Right lobe of liver (tissue), 6 donors: ENCODE data around the gene NEURL1. TPM values are rescaled to one million over a fixed set of nuclear protein-coding genes. Genes with fewer than 3 reads are reported as not detected.

Source experiments
- ATAC-seq, 4 donors: fragments of 200-7000 bp; cut with Tn5 transposase; one replicate each; pipeline ENCODE4 v1.9.1; 2020; ENCODE audit warnings: mild to moderate bottlenecking in 4 of 4, moderate library complexity in 4 of 4
- DNase-seq, 3 donors: peaks; one replicate each; pipeline ENCODE4 v3.0.0-alpha.2; 2020
- H3K27ac ChIP-seq, 3 donors: fragments of 200-600 bp; one replicate each; pipeline ENCODE4 v1.8.0; 2022
- H3K27me3 ChIP-seq, 2 donors: fragments of 200-600 bp; one replicate each; pipeline ENCODE4 v1.8.0; 2022
- H3K36me3 ChIP-seq, 4 donors: fragments of 200-600 bp; sonication (generic) in 1 of 4; one replicate each; pipeline versions ENCODE4 v1.5.1 to v1.8.0; 2017 to 2022; ENCODE audit warnings: control low read depth in 1 of 4
- H3K4me1 ChIP-seq, 4 donors: fragments of 200-600 bp; sonication (generic) in 1 of 4; one replicate each; pipeline versions ENCODE4 v1.5.1 to v1.8.0; 2017 to 2022; ENCODE audit warnings: control low read depth in 1 of 4
- H3K4me3 ChIP-seq, 3 donors: fragments of 200-600 bp; one replicate each; pipeline ENCODE4 v1.8.0; 2022
- H3K9me3 ChIP-seq, 4 donors: fragments of 200-600 bp; sonication (generic) in 1 of 4; one replicate each; pipeline versions ENCODE4 v1.5.1 to v1.8.0; 2017 to 2022; ENCODE audit warnings: control low read depth in 1 of 4
- POLR2A ChIP-seq: fragments of 450-650 bp; IDR thresholded peaks from one replicate; pipeline ENCODE4 v1.6.1; 2017; ENCODE audit warnings: antibody characterized with exemption, mild to moderate bottlenecking
- WGBS: methylation state at CpG from one replicate; pipeline ENCODE4 v1.1.6; 2018; ENCODE audit warnings: low coverage, low lambda C conversion rate; ENCODE audit not compliant: insufficient coverage; ENCODE audit errors: missing lambda C conversion rate; 5-methylcytosine and 5-hydroxymethylcytosine counted together
- intact Hi-C, 2 donors: fragments of 100-400 bp; cut with DNase I; formaldehyde crosslinking; loops; one replicate each; pipeline versions ENCODE4 v1.11.2 to v1.14.1; 2022
- total RNA-seq, 6 experiments: library from RNA; depleted of rRNA in 2 of 6; stranded (reverse); fragments of >200 nt in 2 of 6; fragmentation: NEBNext Ultra II Directional in 3 of 6; extraction: Animal tissue kit (Norgen Biotek cat#: 25700) in 3 of 6; gene quantifications; one replicate each; pipeline versions ENCODE4 v1.1.0 to v1.2.4, GENCODE V29; 2016 to 2023
- TF ChIP-seq, protein P1 (sequence below), 4 donors: fragments of 200-600 bp in 3 of 4; fragments of 450-650 bp in 1 of 4; IDR thresholded peaks; one replicate each; pipeline versions ENCODE4 v1.5.1 to v1.8.0; 2016 to 2022; ENCODE audit warnings: antibody characterized with exemption in 4 of 4, mild to moderate bottlenecking in 2 of 4
- donor health status: DM: no; HTN: yes; CAD: no.
- donor health status: DM: no; HTN: no; CAD: no.
- donor health status: DM: no; HTN: no; CAD: no.
- donor health status: DM: no; HTN: yes; CAD: no.
- donor health status: DM: no; HTN: yes; CAD: no.

Gene NEURL1
- total RNA-seq, 6 experiments from 2014 or later: 0.10 to 1.6 (median 0.83) TPM; not detected in 1

GRCh38 chr10:103564776-103565520 lies 71.4 kb downstream of the NEURL1 start:
- Histone ChIP-seq H3K4me3 (no peak overlapping the region), H3K27ac (no peak overlapping the region), H3K27me3 (no peaks in the 10 kb centered on the region), H3K4me1 (no peaks in the 10 kb centered on the region), H3K36me3 (no peaks in the 10 kb centered on the region), H3K9me3 (no peaks in the 10 kb centered on the region)
- WGBS: 35% methylated on average over 4 of the region's 12 CpGs
- ATAC-seq (peak; percentile 38 to 46 (median 44)), DNase-seq (no peak)
- TF ChIP-seq, protein P1, sequence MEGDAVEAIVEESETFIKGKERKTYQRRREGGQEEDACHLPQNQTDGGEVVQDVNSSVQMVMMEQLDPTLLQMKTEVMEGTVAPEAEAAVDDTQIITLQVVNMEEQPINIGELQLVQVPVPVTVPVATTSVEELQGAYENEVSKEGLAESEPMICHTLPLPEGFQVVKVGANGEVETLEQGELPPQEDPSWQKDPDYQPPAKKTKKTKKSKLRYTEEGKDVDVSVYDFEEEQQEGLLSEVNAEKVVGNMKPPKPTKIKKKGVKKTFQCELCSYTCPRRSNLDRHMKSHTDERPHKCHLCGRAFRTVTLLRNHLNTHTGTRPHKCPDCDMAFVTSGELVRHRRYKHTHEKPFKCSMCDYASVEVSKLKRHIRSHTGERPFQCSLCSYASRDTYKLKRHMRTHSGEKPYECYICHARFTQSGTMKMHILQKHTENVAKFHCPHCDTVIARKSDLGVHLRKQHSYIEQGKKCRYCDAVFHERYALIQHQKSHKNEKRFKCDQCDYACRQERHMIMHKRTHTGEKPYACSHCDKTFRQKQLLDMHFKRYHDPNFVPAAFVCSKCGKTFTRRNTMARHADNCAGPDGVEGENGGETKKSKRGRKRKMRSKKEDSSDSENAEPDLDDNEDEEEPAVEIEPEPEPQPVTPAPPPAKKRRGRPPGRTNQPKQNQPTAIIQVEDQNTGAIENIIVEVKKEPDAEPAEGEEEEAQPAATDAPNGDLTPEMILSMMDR (IDR thresholded peaks at IDR 0.05): peak; percentile 27 to 66 (median 44)
- no peak for TF ChIP-seq POLR2A
- intact Hi-C loops: no loop called here

DNA sequence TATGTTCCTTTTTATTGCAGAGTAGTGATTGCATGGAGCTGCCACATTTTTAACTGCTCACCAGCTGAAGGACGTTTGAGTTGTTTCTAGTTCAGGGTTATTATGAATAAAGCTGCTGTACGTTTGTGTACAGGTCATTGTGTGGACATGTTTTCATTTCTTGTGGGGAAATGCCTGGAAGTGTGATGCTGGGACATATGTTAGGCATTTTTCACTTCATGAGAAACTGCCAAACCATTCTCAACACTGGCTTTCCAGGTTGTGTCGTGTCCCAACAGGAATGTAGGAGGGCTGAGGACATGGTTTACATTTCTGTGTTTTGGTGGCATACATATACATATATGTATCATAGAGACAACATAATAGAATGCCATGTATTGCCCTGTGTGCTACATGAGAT lies 73.0 kb downstream of the NEURL1 start:
- Histone ChIP-seq H3K4me3 (no peak overlapping the region), H3K27me3 (no peaks in the 10 kb centered on the region), H3K9me3 (no peaks in the 10 kb centered on the region), H3K36me3 (no peaks in the 10 kb centered on the region), H3K27ac (no peak overlapping the region), H3K4me1 (no peaks in the 10 kb centered on the region)
- ATAC-seq: no peak
- 49% methylated on average over 3 of the region's 3 CpGs for WGBS
- TF ChIP-seq, protein P1 (IDR thresholded peaks at IDR 0.05): no peak
- no peak for TF ChIP-seq POLR2A
- no peak for DNase-seq
- intact Hi-C loops: no loop called here

DNA sequence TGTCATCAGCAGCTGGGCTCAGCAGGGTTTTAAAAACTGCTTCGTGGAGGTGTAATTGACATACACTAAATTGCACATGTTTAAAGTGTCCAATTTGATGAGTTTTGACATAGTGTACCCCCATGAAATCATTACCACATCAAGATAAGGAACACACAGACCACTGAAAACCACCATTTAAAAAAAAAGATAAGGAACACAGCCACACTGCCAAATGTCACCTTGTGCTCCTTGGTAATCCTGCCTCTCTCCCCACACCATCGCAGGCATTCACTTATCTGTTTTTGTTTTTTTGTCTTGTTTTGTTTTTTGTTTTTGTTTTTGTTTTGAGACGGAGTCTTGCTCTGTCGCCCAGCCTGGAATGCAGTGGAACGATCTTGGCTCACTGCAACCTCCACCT lies 75.0 kb downstream of the NEURL1 start:
- Histone ChIP-seq H3K27me3 (no peaks in the 10 kb centered on the region), H3K4me3 (no peak overlapping the region), H3K4me1 (no peaks in the 10 kb centered on the region), H3K36me3 (no peaks in the 10 kb centered on the region), H3K9me3 (no peaks in the 10 kb centered on the region), H3K27ac (no peak overlapping the region)
- no peak for ATAC-seq
- 86% methylated on average over 4 of the region's 5 CpGs for WGBS
- TF ChIP-seq, protein P1 (IDR thresholded peaks at IDR 0.05): no peak
- TF ChIP-seq POLR2A: no peak
- DNase-seq: no peak
- intact Hi-C loops: no loop called here

- no peaks in the 10 kb centered on the region for H3K9me3 ChIP-seq
- ATAC-seq: no peak
- no peak for DNase-seq
- WGBS: 65% methylated on average over 5 of the region's 5 CpGs
- H3K4me3 ChIP-seq: no peak overlapping the region
- intact Hi-C loops: no loop called here
- H3K36me3 ChIP-seq: no peaks in the 10 kb centered on the region
- TF ChIP-seq, protein P1 (IDR thresholded peaks at IDR 0.05): no peak
- no peak for TF ChIP-seq POLR2A
- H3K27ac ChIP-seq: no peak overlapping the region
- H3K4me1 ChIP-seq: no peaks in the 10 kb centered on the region
- H3K27me3 ChIP-seq: no peaks in the 10 kb centered on the region
Observed at GRCh38 chr10:103569896-103570295, 76.4 kb downstream of the NEURL1 start.
